K562 (cell line): ENCODE measurements around the gene COL5A3. TPM values are rescaled to one million over a fixed set of nuclear protein-coding genes. Genes with fewer than 3 reads are reported as not detected.

Source experiments
- AFF1 ChIP-seq, 2 experiments: fragments of 450-650 bp; IDR thresholded peaks; 2 replicates each; pipeline ENCODE4 v1.6.1; 2018; ENCODE audit warnings: mild to moderate bottlenecking in 2 of 2, low read depth in 1 of 2; ENCODE audit not compliant: partially characterized antibody in 2 of 2
- ATF7 ChIP-seq: fragments of 450-650 bp; IDR thresholded peaks from 2 replicates; pipeline ENCODE4 v1.7.1; 2014; ENCODE audit warnings: mild to moderate bottlenecking, moderate library complexity
- BACH1 ChIP-seq: fragments of 200-800 bp; sonication (Bioruptor generic); IDR thresholded peaks from 2 replicates; pipeline ENCODE4 v1.6.1; 2016; ENCODE audit warnings: missing genetic modification characterization, missing compliant biosample characterization
- DACH1 ChIP-seq: fragments of 450-650 bp; IDR thresholded peaks from 2 replicates; pipeline ENCODE4 v1.6.1; 2018; ENCODE audit not compliant: partially characterized antibody
- DIDO1 ChIP-seq: fragments of 450-650 bp; IDR thresholded peaks from 2 replicates; pipeline ENCODE4 v1.6.1; 2016; ENCODE audit warnings: low read depth, missing biosample characterization, missing genetic modification characterization
- DLX4 ChIP-seq: fragments of 250-450 bp; sonication (Bioruptor Pico); IDR thresholded peaks from 2 replicates; pipeline ENCODE4 v1.6.1; 2021; ENCODE audit warnings: mild to moderate bottlenecking
- ELF1 ChIP-seq: fragments of 200-800 bp; sonication (Bioruptor generic); IDR thresholded peaks from 2 replicates; pipeline ENCODE4 v1.6.1; 2016; ENCODE audit warnings: missing genetic modification characterization, missing compliant biosample characterization
- FOXK1 ChIP-seq: sonication (generic); formaldehyde crosslinking; IDR thresholded peaks from 2 replicates; pipeline ENCODE4 v1.8.0; 2022; ENCODE audit warnings: missing genetic modification reagents, mild to moderate bottlenecking, borderline replicate concordance
- HMGXB4 ChIP-seq: sonication (generic); formaldehyde crosslinking; IDR thresholded peaks from 2 replicates; pipeline ENCODE4 v1.8.1; 2023; ENCODE audit warnings: mild to moderate bottlenecking, missing genetic modification reagents
- KLF1 ChIP-seq: fragments of 450-650 bp; IDR thresholded peaks from 2 replicates; pipeline ENCODE4 v1.6.1; 2016; ENCODE audit warnings: missing genetic modification characterization, missing compliant biosample characterization
- MEIS2 ChIP-seq: fragments of 450-650 bp; IDR thresholded peaks from 2 replicates; pipeline ENCODE4 v1.6.1; 2014; ENCODE audit warnings: mild to moderate bottlenecking; ENCODE audit not compliant: partially characterized antibody
- MLLT1 ChIP-seq, 2 experiments: fragments of 450-650 bp; IDR thresholded peaks; 2 replicates each; pipeline ENCODE4 v1.6.1; 2016
- NFATC3 ChIP-seq: fragments of 450-650 bp; IDR thresholded peaks from 2 replicates; pipeline ENCODE4 v1.6.1; 2017; ENCODE audit warnings: mild to moderate bottlenecking
- NR2C2 ChIP-seq, 2 experiments: fragments of 200-800 bp in 1 of 2; sonication (Bioruptor generic) in 1 of 2; sonication (generic) in 1 of 2; formaldehyde crosslinking in 1 of 2; IDR thresholded peaks; 2 replicates each; pipeline versions ENCODE4 v1.6.1 to v1.8.0; 2016 to 2022; ENCODE audit warnings: mild to moderate bottlenecking in 1 of 2, missing compliant biosample characterization in 1 of 2, missing genetic modification characterization in 1 of 2, missing genetic modification reagents in 1 of 2
- PHF21A ChIP-seq: fragments of 450-650 bp; IDR thresholded peaks from 2 replicates; pipeline ENCODE4 v1.6.1; 2017; ENCODE audit warnings: low read depth, borderline replicate concordance
- PTTG1 ChIP-seq: fragments of 450-650 bp; IDR thresholded peaks from 2 replicates; pipeline ENCODE4 v1.6.1; 2016; ENCODE audit warnings: low read depth, mild to moderate bottlenecking, missing genetic modification characterization, missing compliant biosample characterization
- RB1 ChIP-seq: fragments of 450-650 bp; IDR thresholded peaks from 2 replicates; pipeline ENCODE4 v1.6.1; 2017; ENCODE audit warnings: low read depth, mild to moderate bottlenecking
- SIN3B ChIP-seq: fragments of 450-650 bp; IDR thresholded peaks from 2 replicates; pipeline ENCODE4 v1.6.1; 2017; ENCODE audit warnings: low read depth, mild to moderate bottlenecking, moderate library complexity
- SUPT5H ChIP-seq: fragments of 450-650 bp; IDR thresholded peaks from 2 replicates; pipeline ENCODE4 v1.6.1; 2016
- TRIM24 ChIP-seq, 2 experiments: fragments of 450-650 bp; IDR thresholded peaks; 2 replicates each; pipeline ENCODE4 v1.6.1; 2016
- TRIM28 ChIP-seq: fragments of 450-650 bp; IDR thresholded peaks from 2 replicates; pipeline ENCODE4 v1.6.1; 2017
- polyA plus RNA-seq, 8 experiments: library from polyadenylated mRNA; depleted of rRNA in 4 of 8; stranded (reverse) in 5 of 8; unstranded in 3 of 8; fragments of >200 nt; fragmentation: Nextera tagmentation in 2 of 8; fragmentation: Illumina TruSeq in 1 of 8; extraction: Ambion mirVana in 2 of 8; extraction: Trizol in 1 of 8; gene quantifications; 2 replicates each; pipeline versions ENCODE4 v1.2.1 to v1.2.3, GENCODE V29; 2011 to 2014; ENCODE audit warnings: inconsistent platforms in 1 of 8, missing spikeins in 1 of 8
- total RNA-seq, 7 experiments: library from RNA; depleted of rRNA in 6 of 7; stranded (reverse); fragments of >200 nt in 6 of 7; fragmentation: Illumina TruSeq in 2 of 7; extraction: Trizol in 2 of 7; gene quantifications; 2 replicates each; pipeline versions ENCODE4 v1.2.1 to v1.2.3, GENCODE V29; 2011 to 2021; ENCODE audit warnings: low replicate concordance in 1 of 7

Gene COL5A3
- total and polyA plus RNA-seq, 9 of the 15 experiments (the other 6 are each of a cell fraction or from before 2014, with no cell fraction given) = 0.01 to 0.02 TPM; not detected in 7

- no peak for TF ChIP-seq TRIM28
- no peak for TF ChIP-seq NR2C2 (CRISPR knock-in tag; IDR thresholded peaks at IDR 0.05)
- TF ChIP-seq NR2C2 (tag; IDR thresholded peaks at IDR 0.05) = no peak
- TF ChIP-seq MEIS2 = peak; percentile 28
- TF ChIP-seq SIN3B = no peak
- TF ChIP-seq DLX4 (CRISPR knock-in tag) = no peak
- peak in 1 of 2 experiments; percentile 77 for TF ChIP-seq AFF1 (IDR thresholded peaks at IDR 0.05; ENCODE audit: low read depth in 1 of 2, partially characterized antibody in 2 of 2)
- TF ChIP-seq HMGXB4 = no peak
- no peak for TF ChIP-seq FOXK1 (CRISPR knock-in tag)
- no peak for TF ChIP-seq PHF21A
- no peak for TF ChIP-seq NFATC3
- peak; percentile 55; the same call in 1 of the 2 replicates for TF ChIP-seq RB1
- TF ChIP-seq TRIM24 (IDR thresholded peaks at IDR 0.05) = no peak
- TF ChIP-seq ELF1 (tag) = peak; percentile 97
- TF ChIP-seq DIDO1 (tag) = peak; percentile 40; the same call in 1 of the 2 replicates
- no peak for TF ChIP-seq BACH1
- no peak for TF ChIP-seq DACH1
- no peak for TF ChIP-seq MLLT1 (IDR thresholded peaks at IDR 0.05)
- TF ChIP-seq PTTG1 (tag) = no peak
- TF ChIP-seq ATF7 = peak; percentile 27; the same call in 1 of the 2 replicates
- TF ChIP-seq SUPT5H = 0 out of 2 replicates have a peak, but pooled peaks have one; percentile 43
- no peak for TF ChIP-seq KLF1 (tag)
Observed at GRCh38 chr19:9917321-9917720, 93.0 kb downstream of the COL5A3 start (continued).
